ENCODE measurements around the gene STPG3.

DNA sequence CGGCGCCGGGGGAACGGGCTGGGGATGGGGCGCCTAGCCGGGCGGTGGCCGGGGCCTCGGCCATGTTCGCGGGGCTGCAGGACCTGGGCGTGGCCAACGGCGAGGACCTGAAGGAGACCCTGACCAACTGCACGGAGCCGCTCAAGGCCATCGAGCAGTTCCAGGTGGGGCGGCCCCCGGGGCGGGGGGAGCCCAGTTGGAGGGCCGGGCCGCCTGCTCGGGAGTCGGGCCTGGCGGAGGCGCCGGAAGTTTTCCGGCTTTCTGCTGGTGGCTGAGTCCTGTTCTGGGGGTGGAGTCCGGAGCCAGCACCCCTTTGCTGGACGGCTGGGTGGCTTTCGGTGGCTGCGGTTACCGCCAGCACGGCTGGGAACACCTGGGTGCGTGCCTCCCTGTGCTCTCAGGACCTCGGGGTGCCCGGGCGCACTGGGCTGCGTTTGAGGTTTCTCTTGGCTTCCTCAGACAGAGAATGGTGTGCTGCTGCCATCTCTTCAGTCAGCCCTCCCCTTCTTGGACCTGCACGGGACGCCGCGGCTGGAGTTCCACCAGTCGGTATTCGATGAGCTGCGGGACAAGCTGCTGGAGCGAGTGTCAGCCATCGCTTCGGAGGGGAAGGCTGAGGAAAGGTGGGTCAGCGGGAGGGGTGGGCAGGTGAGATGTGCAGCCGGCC lies 4.5 kb downstream of the STPG3 start:
- TF ChIP-seq, protein P1, sequence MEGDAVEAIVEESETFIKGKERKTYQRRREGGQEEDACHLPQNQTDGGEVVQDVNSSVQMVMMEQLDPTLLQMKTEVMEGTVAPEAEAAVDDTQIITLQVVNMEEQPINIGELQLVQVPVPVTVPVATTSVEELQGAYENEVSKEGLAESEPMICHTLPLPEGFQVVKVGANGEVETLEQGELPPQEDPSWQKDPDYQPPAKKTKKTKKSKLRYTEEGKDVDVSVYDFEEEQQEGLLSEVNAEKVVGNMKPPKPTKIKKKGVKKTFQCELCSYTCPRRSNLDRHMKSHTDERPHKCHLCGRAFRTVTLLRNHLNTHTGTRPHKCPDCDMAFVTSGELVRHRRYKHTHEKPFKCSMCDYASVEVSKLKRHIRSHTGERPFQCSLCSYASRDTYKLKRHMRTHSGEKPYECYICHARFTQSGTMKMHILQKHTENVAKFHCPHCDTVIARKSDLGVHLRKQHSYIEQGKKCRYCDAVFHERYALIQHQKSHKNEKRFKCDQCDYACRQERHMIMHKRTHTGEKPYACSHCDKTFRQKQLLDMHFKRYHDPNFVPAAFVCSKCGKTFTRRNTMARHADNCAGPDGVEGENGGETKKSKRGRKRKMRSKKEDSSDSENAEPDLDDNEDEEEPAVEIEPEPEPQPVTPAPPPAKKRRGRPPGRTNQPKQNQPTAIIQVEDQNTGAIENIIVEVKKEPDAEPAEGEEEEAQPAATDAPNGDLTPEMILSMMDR (IDR thresholded peaks at IDR 0.05), result no peak
- TF ChIP-seq POLR2A (IDR thresholded peaks at IDR 0.05), result no peak
